GM18517 (cell line): ENCODE measurements around the gene OR51B5.
"Not testable (repeated sequence)": the region's sequence is repeated elsewhere in the genome, so short reads cannot be mapped to it uniquely, and the experiment has no call there.

Experiments used
- ATAC-seq: cut with Tn5 transposase; IDR thresholded peaks from one replicate; pipeline ENCODE4 v1.9.1; 2021; ENCODE audit warnings: mild to moderate bottlenecking, moderate library complexity; ENCODE audit not compliant: unreplicated experiment

OR51B5 gene

DNA sequence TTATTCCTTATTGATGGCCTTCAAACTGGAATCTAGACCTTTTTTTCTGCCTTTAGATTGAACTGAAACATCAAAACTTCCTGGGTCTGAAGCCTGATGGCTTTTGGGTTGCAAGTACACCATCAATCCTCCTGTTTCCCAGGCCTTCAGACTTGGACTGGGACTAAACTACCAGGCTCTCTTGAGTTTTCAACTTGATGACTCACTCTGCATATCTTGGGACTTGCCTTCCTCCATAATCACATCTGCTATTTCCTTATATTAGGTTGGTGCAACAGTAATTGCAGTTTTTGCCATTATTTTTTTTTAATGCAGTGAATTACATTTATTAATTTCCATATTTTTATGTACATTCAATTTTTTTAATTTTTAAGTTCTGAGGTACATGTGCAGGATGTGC lies 7.0 kb downstream of the OR51B5 start:
- no peak for ATAC-seq

DNA sequence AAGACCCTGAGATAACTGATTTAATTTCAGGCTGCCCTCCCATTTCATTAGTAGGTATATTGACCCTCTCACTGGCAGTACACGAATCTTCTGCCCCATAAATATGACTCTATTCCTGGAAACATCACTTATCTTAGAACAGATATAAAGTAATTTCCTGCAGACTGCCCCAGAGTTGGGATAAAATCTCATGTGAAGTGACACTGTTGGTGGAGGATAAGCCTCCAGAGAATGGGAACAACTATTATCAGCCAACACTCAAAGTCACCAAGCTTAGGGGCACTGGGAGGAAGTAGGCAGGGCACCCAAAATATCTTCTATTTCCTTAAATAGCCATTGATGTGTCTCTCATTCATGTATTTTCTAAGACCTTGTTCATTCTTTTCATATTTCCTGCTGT lies 8.2 kb downstream of the OR51B5 start:
- no peak for ATAC-seq

DNA sequence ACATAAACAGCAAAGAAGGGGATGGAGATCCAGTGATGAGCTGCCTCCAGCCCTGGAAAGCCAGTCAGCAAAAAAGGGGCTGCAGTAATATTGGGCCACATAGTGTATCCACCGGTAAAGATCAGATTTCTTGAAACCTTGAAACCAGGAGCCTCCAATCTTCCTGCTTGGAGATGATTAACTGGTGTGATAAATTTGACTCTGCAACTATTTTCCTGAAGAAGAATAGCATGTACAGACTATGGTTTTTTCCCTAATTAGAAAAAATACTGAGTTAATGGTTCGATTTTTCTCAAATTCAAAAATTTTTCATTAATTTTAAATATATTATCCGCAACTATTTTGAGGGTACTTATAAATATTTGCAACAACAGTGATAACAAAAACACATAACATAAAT lies 19.1 kb downstream of the OR51B5 start, which contains the start of gene OR51B2:
Gene OR51B2 (minus strand): TSS at position 101 of the 400 bp plus-strand sequence. CDS start 0 bp downstream, at position 101.
- no peak for ATAC-seq

DNA sequence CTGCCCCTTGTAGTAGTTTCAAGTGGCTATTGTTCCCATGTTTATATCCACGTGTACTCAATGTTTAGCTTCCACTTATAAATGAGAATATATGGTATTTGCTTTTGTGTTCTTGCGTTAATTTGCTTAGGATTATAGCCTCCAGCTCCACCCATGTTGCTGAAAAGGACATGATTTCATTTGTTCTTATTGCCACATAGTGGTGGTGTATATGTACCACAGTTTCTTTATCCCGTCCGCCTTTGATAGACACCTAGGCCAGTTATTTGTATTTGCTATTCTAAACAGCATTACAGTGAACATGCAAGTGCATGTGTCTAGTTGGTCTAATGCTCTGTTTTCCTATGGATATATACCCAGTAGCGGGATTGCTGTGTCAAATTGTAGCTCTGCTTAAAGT lies 26.0 kb downstream of the OR51B5 start:
- no peak for ATAC-seq

DNA sequence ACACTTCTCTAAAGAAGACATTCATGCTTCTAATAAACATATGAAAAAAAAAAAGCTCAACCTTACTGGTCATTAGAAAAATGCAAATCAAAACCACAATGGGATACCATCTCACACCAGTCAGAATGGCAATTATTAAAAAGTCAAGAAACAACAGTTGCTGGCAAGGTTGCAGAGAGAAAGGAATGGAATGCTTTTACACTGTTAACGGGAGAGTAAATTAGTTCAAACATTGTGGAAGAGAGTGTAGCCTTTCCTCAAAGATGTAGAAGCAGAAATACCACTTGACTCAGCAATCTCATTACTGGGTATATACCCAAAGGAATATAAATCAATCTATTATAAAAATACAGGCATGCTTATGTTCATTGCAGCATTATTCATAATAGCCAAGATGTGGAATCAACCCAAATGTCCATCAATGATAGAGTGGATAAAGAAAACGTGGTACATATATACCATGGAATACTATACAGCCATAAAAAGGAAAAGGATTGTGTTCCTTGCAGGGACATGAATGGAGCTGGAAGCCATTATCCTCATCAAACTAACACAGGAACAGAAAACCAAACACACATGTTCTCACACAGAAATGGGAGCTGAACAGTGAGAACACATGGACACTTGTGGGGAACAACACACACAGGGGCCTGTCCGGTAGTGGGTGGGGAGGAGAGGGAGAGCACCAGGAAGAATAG lies 29.8 kb downstream of the OR51B5 start:
- not testable (repeated sequence) for ATAC-seq

DNA sequence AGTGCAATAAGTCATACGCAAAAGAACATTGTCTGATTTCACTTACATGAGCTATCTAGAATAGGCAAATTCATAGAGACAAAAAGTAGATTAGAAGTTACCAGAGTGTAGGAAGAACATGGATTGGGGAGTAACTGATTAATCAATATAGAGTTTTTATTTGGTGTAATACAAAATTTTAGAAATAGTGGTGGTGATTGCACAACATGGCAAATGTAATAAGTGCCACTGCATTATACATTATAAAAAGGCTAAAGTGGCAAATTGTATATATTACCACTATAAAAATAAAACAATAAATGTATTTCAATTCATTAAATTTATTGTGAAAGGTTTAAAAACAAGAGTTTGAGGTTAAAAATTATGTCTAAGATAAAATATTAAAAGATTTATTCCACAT lies 32.9 kb downstream of the OR51B5 start:
- ATAC-seq, result no peak

DNA sequence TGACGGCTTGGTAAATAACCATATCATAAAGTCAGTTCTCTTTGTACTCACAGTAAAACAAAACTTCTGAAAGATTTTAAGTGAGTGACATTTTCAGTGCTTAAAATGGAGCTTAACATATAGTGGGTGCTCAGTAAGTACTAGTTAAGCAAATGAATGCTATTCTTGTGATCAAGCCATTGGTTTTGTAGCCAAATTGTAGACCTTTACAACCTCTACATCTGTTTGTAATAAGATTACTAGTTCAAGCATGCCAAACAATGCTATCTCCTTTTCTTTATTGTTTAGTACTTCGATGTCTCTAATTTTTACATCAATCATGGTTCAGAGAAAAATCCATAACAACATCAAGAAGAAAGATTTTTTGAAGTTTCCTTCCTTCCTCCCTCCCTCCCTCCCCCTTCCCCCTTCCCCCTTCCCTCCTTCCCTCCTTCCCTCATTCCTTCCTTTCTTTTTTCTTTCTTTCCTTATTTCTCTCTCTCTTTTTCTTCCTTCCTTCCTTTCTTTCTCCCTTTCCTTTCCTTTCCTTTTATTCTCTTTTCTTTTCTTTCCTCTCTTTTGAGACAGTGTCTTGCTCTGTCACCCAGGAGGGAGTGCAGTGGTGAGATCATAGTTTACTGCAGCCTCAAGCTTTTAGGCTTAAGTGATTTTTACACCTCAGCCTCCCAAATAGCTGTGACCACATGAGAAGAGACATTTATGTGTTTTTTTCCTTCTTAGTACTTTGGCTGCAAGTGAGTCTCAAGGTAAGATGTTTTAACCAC lies 35.9 kb downstream of the OR51B5 start:
- no peak for ATAC-seq

DNA sequence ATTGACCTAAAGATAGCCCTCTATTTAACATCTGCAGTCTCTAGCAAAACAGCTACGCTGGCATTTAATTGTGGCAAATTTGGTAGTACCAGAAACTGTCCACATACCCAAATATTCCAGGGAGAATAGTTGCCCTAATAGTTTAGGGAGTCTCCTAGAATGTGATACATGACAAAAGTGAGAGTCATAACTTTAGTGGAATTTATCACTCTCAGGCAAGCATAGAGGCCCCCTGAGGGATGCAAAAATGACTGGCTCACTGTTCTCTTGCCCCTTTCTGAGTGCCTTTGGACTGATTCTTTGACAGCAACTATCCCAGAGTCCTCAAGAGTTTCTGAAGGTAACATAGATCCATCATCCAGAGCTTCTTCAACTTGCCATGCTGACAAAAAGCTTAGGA lies 39.3 kb downstream of the OR51B5 start:
- no peak for ATAC-seq

DNA sequence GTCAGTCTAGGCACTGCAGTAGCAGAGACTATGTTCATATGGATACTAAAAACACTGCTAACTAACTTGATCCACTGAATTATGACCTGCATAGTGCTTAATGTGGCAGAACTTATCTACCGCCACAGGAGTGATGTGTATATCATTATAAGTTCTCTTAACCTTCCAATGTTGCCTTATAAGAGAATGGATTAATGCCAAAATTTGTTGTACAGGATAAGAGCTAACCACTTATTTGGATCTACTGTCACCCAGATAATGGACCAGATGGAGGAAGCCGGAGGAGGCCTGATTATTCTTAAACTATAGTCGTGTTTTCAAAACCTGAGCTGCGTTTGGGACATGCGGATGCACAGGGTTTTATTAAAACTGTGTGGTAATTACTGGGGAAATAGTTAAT lies 39.7 kb downstream of the OR51B5 start:
- ATAC-seq, result no peak

DNA sequence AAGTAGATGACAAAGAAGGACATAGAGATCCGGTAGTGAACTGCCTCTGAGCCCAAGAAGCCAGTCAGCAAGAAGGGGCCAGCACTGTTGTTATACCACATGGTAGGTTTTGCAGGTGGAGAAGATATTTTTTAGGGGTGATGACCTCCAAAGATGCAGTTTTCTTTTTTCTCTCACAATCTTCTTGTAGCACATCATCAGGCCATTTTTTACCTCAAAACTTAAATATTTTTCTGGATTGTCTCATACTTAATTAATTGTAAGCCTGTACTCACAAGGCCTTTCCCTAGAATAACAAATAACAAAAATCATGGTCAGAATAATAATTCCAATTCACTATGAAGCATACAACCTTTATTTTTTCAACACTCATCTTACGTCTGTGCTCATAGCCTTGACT lies 41.5 kb downstream of the OR51B5 start, which contains the start of gene OR51B4:
Gene OR51B4 (minus strand): TSS at position 101 of the 400 bp plus-strand sequence. CDS start 0 bp downstream, at position 101.
- ATAC-seq, result no peak

DNA sequence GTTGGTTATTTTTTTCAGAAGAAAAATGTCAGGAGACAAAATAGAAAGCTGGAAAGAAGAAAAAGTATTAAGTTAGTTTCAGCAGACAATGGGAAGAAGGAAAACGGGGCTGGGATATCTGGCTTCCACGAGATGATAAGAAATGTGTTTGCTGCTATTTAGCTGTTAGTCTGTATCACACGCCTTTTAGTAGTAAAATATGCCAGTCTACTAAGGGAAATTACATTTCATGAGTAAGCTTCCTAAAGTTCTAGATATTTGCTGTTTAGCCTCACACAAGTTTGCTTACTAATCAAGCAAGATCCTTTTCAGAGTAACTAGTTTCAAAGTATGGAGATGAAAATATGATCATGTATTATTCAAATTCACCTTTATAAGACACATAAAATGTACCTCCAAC lies 43.1 kb downstream of the OR51B5 start:
- ATAC-seq, result no peak

DNA sequence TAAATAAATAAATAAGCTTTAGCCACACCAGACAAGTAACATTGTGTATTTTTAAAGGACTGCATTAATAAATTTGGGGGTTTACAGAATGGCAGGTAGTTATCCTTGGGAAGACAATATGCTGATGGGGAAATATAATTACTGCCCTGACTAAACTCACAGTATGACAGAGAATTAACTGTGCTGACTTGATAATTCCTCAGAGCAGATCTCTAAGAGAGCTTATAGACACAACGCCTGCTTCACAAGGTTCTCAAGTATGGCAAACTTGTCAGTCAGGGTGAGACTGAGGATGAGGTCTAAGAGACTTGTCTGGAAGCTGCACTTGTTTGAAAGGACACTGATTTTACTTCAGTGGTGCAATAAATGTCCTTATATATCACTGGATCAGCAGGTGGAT lies 44.9 kb downstream of the OR51B5 start:
- no peak for ATAC-seq

DNA sequence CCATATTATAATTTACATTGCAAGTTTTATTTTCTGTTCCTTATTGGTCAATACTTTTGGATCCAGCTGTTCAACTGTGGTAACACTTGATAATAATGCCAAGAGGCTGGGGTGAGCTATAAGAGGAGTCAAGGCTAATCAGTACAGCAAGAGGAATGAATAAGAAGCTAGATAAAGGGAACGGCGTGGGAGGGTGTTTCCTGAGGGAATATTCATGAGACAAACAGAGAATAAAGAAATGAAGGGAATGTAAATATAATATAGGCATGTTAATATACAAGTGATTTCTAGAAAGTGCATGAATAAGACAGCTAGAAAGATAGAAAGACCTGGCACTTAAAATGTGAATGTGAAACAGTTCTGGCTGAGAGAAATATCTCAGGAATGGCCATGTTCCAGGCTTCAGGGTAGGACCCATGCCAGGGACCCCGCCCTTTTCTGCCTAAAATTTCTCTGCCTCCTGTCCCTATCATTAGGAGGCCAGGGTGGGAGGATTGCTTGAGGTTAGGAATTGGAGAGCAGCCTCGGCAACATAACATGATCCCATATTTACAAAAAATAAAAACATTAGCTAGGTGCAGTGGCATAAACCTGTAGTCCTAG lies 45.5 kb downstream of the OR51B5 start:
- ATAC-seq, result no peak

DNA sequence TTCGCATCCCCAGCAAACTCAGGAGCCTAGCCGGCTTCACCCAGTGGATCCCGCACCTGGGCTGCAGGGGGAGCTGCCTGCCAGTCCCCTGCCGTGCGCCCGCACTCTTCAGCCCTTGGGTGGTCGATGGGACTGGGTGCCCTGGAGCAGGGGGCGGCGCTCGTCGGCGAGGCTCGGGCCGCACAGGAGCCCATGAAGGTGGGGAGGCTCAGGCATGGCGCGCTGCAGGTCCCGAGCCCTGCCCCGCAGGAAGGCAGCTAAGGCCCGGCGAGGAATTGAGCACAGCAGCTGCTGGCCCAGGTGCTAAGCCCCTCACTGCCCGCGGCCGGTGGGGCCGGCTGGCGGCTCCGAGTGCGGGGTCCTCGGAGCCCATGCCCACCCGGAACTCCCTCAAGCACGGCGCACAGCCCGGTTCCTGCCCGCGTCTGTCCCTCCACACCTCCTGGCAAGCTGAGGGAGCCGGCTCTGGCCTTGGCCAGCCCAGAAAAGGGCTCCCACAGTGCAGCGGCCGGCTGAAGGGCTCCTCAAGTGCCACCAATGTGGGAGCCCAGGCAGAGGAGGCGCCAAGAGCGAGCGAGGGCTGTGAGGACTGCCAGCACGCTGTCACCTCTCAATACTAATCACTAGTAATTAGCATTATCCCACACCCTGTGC lies 48.9 kb downstream of the OR51B5 start:
- ATAC-seq, result not testable (repeated sequence)

DNA sequence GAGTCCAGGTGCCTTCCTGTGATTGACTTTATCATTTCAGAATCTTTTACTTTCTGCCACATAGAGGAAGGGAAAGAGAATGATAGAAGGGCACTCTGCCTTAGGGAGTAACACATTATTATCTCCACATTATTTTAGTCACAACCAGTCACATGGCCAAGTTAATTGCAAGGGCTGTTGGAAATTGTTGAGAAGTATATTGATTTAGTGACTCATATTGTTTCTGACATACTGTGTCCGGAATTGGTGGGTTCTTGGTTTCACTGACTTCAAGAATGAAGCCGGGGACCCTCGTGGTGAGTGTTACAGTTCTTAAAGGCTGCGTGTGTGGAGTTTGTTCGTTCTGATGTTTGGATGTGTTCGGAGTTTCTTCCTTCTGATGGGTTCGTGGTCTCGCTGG lies 50.3 kb downstream of the OR51B5 start:
- ATAC-seq, result no peak
